Stimulated activated CD8-positive, alpha-beta memory T cell treated with anti-CD3 and anti-CD28 coated beads, Interleukin-7, amount 100 ng/mL, for 1 hour (primary cell): ENCODE results near the gene MNDA.

Experiments
- DNase-seq, 2 donors: peaks; one replicate each; pipeline ENCODE4 v3.0.0-alpha.2; 2020; ENCODE audit warnings: low read depth in 2 of 2

The MNDA gene

GRCh38 chr1:158830904-158831507 lies at the start of gene MNDA:
MNDA (plus strand) TSS chr1:158831351; CDS start chr1:158842154, 10,803 bp downstream.
- no peak for DNase-seq

GRCh38 chr1:158793604-158794003 lies 37.5 kb upstream of the MNDA start:
- DNase-seq = peak in 1 of 2 donors; percentile 6

DNA sequence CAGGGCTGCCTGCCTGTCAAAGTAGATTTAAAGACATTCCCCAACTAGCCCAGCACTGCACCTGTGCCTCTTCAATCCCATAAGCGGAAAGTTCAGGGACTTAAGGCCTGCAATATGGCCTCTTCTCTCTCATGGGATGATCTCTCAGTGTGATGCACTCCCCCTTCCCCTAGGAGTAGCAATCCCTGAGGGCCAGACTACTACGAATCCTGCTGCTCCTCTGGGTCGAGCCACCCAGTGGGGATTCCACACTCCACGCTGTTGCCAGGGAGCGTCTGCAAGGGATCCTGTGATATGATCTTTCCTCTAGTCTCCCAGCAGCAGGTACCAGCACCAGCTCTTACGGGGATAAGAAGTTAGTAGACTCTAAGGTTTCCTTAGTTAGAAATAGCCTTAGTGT lies 36.9 kb upstream of the MNDA start:
- no peak for DNase-seq

GRCh38 chr1:158798531-158798930 lies 32.6 kb upstream of the MNDA start:
- no peak for DNase-seq

GRCh38 chr1:158799689-158800088 lies 31.5 kb upstream of the MNDA start:
- DNase-seq = no peak

GRCh38 chr1:158800526-158800925 lies 30.6 kb upstream of the MNDA start:
- no peak for DNase-seq

GRCh38 chr1:158801396-158801795 lies 29.8 kb upstream of the MNDA start:
- DNase-seq = no peak

DNA sequence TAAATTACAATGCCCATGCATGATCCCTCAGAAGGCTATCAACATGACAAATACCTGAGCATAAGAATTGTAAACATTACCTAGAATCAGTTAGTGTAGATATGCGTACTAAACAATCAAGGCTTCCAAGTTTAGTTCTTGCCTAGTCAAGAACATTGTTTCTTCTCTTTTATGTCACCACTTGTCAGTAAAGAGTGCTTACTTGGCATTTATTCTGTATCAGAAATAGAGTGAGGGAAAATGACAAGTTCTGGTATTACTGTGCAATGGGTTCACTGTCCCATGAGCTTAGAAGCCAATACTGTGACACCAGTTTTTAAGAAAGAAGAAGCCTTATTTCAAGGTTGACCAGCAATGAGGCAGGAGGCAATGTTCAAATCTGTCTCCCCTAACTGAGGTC lies 27.5 kb upstream of the MNDA start:
- DNase-seq = no peak

GRCh38 chr1:158806916-158807536 lies 24.1 kb upstream of the MNDA start:
- DNase-seq = no peak

GRCh38 chr1:158809256-158809655 lies 21.9 kb upstream of the MNDA start:
- no peak for DNase-seq

DNA sequence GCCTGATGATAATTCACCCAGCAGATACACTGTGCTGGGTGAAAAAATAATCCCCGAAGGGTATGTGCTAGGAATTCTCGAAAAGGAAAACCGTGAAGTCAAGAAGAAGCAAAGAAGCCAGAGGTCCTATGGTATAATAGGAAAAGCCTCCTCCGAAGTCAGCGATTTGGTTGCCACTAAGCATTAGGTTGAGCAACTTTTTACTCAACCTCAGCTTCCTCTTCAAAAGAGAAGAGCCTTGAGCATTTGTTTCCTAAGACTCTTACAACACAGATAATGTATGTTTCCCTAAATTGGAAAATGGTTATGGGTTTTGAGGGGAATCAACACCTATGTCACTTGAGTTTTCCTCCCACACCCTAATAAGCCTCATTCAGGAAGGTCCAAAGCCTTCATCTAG lies 21.3 kb upstream of the MNDA start:
- DNase-seq = no peak

DNA sequence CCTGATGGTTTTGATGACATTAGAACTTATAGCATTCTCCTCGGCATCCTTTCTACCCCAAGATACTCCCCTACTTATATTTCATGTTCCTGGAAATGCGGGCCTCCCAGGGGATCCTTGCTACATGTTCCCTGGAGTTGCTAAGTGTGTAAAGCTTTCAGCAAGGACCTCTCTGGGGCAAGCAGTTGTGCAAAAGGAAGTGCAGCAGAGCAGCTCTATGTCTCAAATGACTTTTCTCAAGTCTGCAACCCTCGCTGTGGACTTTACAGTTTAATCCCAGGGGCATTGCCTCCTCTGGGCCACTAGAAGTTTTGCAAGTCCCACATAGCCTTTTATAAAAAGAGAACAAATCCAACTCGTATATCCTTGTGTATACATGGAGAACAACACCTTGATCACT lies 20.8 kb upstream of the MNDA start:
- no peak for DNase-seq

DNA sequence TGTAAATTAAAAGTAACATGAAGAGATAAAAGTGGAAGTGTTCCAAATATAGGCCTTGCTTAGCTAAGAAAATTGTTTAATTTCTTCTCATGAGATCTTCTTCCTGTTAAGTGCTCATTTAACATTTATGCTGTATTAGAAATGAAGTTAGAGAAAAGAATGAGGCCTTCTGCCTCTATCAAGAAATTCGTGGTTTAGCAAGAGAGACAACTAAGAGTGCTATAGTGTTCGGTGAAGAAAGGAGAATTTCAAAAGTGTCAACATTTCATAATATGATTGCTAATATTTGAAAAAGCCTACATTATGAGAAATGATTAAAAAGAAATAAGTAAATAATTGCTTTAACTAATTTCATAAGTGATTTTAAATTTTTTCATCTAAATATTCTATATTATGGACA lies 18.8 kb upstream of the MNDA start:
- no peak for DNase-seq

DNA sequence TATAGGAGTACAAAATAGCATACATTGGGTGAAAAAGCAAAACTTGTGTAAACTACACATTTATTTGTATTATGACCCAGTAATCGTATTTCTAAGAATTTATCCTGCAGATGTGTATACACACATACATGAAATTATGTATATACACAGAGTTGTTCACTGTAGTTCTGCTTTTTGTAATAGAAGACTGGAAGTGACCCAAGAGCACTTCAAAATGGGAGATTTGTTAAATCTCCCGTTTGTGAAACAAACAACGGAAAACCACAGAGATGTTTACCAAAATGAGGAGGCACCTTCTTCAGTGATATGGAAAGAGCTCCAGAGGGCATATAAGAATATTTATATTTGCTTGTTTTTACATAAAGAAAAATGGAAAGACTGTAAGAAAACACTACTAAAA lies 18.0 kb upstream of the MNDA start:
- no peak for DNase-seq

DNA sequence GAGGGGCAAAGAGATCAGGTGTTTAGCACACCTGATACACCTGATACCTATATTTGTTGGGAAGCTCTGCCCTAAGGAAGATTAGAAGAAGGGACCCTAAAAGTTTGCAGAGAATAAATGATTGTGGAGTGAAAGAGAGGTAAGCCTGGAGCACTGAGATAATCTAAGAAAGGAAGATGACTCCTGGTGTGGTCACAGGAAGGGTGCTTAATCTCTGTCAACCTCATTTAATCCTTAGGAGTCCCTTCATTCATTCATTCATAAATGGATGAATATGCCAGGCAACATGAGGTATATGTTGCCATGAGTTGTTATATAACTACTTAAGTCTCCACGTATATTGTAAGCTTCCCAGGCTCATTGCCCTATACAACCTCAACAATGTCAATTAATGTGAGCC lies 16.2 kb upstream of the MNDA start:
- no peak for DNase-seq

DNA sequence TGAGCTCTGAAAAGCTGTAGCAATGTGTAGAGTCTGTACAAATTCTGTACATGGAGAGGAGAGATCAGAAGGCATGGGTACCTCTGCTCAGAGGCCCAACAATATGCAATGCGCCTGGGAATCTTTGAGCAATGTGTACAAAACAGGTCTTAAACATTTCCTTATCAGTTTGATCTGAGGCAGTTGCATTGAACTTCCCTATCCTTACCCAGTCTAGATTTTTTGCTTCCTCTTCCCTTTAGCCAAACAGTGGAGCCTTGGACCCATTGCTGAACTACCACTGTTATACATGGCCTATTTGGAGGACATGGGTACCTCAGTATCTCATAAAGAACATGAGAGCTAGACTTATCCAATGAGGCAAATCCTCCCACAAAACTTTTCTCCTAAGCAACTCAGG lies 12.6 kb upstream of the MNDA start:
- DNase-seq = no peak

DNA sequence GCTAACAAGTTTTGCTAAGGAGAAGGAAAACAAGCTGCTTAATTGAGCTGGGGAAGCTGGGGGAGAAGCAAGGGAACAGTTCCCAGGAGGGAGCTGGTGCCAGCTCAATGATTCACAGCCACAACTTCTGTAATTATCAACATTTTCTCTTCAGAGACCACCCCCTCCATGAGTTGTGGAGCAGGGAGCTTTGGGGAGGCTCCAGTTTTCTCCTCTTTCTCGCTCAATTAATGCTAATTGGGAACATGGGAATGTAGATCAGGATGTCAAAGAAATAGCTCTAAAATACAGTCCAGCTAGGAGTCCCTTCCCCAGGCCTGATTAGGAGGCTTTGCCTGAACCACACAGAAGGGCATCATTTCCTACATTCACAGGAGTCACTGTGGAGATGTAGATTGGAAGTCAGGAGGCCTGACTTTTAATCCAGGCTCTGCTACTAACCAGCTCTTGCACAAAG lies 12.1 kb upstream of the MNDA start:
- DNase-seq = no peak

GRCh38 chr1:158819461-158820443 lies 11.4 kb upstream of the MNDA start:
- no peak for DNase-seq

- DNase-seq = no peak
These were observed 9.4 kb upstream of the MNDA start for GRCh38 chr1:158821723-158822122.

DNA sequence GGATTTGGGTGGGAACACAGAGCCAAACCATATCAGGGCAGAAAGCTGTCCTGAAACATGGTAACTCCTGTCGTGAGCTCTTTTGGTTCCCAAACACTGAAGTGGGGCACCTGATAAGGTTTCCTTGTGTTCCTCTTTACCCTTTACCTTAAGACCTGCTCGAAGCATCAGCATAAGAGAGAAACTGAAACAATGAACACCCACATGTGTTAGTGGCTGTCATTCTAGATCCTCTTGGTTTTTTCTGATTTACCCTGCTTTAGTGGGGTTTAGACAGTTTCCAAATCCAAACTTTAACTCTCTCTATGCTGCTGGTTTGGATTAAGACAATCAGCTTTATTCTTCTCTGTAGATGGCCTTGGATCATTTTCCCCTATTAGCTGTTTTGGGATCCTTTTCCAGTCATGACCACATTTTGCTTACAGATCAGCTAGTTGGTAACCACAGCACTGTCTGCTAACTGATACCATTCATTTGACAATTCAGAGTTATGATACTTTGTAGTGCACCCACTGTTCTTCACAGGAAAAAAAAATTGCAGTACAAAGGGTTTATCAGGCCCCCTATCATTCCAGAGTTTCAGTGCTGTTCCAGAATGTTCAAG lies 975 bp upstream of the MNDA start:
- DNase-seq = no peak

DNA sequence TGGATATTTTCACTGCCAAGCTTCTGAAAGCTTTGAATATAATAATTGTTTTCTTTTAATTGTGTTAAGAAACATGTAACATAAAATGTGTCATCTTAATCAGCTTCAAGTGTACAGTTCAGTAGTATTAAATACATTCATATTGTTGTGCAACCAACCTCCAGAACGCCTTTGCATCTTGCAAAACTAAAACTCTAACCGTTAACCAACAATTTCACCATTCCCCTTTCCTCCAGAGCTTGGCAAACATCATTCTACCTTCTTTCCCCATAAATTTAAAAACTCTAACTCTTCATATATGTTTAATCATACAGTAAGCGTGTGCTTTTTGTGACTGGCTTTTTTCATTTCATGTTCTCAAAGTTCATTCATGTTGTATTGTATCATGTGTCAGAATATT lies 2.1 kb downstream of the MNDA start:
- DNase-seq = no peak

DNA sequence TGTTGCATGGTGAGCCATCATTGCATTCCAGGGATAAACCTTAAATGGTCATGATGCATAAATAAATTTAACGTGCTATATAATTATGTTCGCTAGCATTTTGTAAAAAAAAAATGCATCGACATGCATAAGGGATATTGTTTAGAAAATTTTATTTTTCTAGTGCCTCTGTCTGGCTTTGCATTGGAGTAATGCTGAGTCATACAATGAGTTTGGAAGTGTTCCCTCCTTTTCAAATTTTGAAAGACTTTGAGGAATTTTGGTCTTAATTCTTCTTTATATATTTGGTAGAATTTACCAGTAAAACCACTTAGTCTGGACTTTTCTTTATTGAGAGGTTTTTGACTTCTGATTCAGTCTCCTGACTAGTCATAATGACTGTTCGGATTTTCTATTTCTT lies 4.9 kb downstream of the MNDA start:
- DNase-seq = no peak
